OCI-LY7 (cell line): ENCODE data around the gene FSHR.

ENCODE experiments used
- CTCF ChIP-seq: fragments of 200-600 bp; sonication (generic); conservative IDR thresholded peaks from 2 replicates; pipeline ENCODE4 v1.5.1; 2014; ENCODE audit warnings: mild to moderate bottlenecking, antibody characterized with exemption, low read length, moderate library complexity, mixed read lengths
- EZH2phosphoT487 ChIP-seq: fragments of 200-600 bp; sonication (generic); IDR thresholded peaks from 2 replicates; pipeline ENCODE4 v1.6.1; 2018; ENCODE audit warnings: low read depth, borderline replicate concordance, mild to moderate bottlenecking, mixed run types, antibody characterized with exemption, low read length, moderate library complexity, mixed read lengths

- TF ChIP-seq EZH2phosphoT487 (no peak), CTCF (no peak)
Observed at GRCh38 chr2:49029406-49029805, 124.9 kb downstream of the FSHR start.
